ENCODE data around the gene NADSYN1.
A peak's percentile ranks its signal among the peaks of the same experiment; 100 is the strongest.
"Not testable (repeated sequence)": the region's sequence is repeated elsewhere in the genome, so short reads cannot be mapped to it uniquely, and the experiment has no call there.

Gene NADSYN1

GRCh38 chr11:71453037-71453917 lies at the start of gene NADSYN1:
NADSYN1 (plus strand) TSS chr11:71453203; CDS start chr11:71453297, 94 bp downstream.
- peak; percentile 97 for DNase-seq

DNA sequence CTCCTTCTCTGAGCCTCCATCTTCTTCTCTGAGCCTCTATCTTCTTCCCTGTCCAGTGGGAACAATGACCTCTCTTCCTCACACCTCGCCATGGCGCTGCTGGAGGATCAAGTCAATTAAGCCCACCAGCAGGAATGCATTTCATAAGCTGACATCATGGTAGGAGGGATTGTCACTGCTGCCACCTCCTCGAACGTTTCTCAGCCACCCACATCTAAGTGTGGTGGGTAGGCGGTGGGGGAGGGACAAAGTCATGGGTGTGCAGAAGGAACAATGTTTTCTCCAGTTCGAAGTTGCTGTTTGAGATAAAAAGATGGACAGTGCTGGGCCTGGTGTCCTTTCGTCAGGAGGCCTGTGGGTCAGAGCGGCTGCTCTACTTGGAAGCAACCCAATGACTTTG lies 48.8 kb upstream of the NADSYN1 start:
- no peak for DNase-seq

DNA sequence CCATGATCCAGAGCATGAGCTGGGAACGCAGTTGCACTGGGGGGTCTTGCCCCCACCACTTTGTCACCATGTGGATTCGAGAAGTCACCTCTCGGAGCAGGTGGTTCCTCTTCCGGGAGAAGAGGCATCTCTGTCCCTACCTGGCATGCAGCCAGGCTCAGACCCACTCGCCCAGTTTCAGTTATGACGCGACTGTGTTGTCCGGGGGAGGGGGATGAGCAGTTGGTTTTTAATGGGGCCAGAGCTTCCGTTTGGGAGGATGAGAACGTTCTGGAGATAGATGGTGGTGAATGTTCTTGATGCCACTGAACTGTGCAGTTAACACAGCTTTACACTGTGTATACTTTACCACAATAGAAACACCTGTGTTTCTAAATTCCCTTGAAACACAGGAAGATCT lies 46.3 kb upstream of the NADSYN1 start:
- no peak for DNase-seq

- DNase-seq: no peak
Measured at GRCh38 chr11:71407356-71407755, 45.6 kb upstream of the NADSYN1 start.

DNA sequence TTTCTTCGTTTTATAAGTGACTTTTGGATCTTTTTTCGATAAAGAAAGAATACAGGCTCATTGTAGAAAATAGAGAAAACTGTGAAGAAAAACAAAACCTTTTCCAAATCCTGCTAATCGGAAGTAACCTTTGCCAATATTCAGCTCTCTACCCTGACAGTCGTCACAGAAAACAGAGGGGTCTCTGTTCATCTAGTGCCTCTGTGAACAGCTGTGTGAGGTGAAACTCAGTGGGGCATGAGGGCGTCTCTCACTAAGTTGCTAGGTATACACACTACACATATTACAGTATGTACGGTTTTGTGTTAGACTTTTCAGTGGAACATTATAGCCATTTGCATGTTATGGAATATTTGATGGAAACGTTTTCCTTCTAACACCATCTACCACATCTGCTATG lies 44.2 kb upstream of the NADSYN1 start:
- DNase-seq: no peak

DNA sequence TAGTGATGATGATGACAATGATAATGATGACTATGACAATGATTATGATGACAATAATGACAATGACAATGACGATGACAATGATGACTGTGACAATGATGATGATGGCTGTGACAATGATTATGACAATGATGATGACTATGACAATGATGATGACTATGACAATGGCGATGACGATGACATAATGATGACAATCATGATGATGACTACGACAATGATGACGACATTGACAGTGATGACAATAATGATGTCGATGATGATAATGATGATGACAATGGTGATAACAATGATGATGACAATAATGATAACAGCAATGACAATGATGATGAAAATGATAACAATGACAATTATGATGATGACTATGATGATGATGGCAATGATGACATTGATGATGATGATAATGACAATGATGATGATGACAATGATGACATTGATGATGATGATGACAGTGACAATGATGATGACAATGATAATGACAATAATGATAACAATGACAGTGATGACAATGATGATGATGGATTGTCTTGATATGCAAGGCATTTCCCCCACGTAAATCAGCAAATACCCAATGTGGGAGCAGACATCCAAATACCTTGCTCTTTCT lies 42.5 kb upstream of the NADSYN1 start:
- no peak for DNase-seq

- DNase-seq: no peak
Measured at GRCh38 chr11:71414645-71415044, 38.4 kb upstream of the NADSYN1 start.

GRCh38 chr11:71418643-71419042 lies 34.4 kb upstream of the NADSYN1 start:
- no peak for DNase-seq

DNA sequence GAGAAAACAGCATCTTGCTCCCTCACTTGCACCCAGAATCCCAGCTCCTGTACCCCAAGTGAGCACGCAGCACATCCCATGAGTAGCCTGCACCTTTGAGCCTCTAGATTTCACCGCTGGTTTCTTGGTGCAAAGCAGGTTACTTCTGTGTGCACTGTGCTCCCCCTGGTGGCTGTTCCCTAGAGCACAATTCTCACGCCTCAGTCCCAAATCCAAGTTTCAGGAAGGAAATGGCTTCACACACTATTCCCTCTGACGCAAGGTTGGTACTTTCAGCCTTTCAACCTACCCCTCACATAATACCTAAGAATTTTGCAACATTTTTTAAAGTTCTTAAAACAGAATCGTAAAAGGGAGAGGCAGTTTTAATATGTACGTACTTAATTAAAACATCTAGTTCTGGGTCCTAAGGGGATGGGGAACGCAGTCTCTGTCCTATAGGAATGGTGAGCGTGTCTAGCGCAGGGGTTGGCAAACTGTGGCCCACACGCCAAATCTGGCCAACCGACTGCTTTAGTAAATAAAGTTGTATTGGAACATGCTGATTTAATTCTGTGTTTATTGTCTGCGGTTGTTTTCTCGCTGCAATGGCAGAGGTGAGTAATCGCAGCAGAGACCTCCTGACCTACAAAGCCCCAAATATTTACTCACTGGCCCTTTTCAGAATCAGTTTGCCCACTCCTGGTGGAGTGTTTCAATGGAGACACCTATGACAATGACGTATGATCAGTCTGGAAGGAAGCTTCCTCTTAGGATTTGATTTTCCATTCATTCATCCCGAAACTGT lies 32.4 kb upstream of the NADSYN1 start:
- DNase-seq: no peak

GRCh38 chr11:71421392-71421950 lies 31.5 kb upstream of the NADSYN1 start:
- DNase-seq: no peak

DNA sequence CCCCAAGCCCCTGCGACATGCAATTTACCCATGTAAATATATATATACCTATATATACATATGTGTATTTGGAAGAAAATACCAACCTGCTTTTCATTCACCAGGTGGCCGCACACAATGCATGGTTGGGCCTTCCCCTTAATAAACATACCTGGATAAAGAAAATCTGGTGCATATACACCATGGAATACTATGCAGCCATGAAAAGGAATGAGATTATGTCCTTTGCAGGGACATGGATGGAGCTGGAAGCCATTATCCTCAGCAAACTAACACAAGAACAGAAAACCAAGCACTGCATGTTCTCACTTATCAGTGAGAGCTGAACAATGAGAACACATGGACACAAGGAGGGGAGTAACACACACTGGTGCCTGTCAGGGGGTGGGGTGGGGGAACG lies 30.7 kb upstream of the NADSYN1 start:
- DNase-seq: not testable (repeated sequence)

GRCh38 chr11:71423181-71423790 lies 29.7 kb upstream of the NADSYN1 start:
- DNase-seq: no peak

DNA sequence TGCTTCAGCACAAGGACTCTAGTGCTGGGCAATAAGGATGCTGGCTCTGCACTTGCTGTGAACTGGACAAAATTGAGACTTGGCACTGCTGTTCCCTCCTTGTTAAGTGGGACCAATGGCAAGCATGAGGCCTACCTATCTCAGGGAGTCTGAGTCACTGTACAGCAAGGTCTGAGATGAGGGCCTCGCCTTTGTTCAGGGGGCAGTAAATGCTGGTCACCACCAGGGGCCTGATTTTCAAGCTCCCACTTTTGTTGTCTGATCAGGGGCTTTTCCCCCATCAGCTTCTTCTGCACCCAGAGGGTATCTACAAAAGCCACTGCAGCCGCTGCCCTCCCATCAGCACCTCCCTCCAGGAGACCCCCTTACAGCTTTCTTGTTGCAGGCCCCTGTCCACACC lies 27.6 kb upstream of the NADSYN1 start:
- DNase-seq: no peak

GRCh38 chr11:71425860-71426259 lies 27.1 kb upstream of the NADSYN1 start:
- DNase-seq: no peak

- DNase-seq: no peak
Measured at GRCh38 chr11:71426413-71426812, 26.6 kb upstream of the NADSYN1 start.

- no peak for DNase-seq
Measured at GRCh38 chr11:71428861-71429435, 24.1 kb upstream of the NADSYN1 start.

GRCh38 chr11:71429701-71430100 lies 23.3 kb upstream of the NADSYN1 start:
- no peak for DNase-seq

GRCh38 chr11:71430166-71430565 lies 22.8 kb upstream of the NADSYN1 start:
- DNase-seq: no peak

GRCh38 chr11:71431271-71431670 lies 21.7 kb upstream of the NADSYN1 start:
- DNase-seq: no peak

DNA sequence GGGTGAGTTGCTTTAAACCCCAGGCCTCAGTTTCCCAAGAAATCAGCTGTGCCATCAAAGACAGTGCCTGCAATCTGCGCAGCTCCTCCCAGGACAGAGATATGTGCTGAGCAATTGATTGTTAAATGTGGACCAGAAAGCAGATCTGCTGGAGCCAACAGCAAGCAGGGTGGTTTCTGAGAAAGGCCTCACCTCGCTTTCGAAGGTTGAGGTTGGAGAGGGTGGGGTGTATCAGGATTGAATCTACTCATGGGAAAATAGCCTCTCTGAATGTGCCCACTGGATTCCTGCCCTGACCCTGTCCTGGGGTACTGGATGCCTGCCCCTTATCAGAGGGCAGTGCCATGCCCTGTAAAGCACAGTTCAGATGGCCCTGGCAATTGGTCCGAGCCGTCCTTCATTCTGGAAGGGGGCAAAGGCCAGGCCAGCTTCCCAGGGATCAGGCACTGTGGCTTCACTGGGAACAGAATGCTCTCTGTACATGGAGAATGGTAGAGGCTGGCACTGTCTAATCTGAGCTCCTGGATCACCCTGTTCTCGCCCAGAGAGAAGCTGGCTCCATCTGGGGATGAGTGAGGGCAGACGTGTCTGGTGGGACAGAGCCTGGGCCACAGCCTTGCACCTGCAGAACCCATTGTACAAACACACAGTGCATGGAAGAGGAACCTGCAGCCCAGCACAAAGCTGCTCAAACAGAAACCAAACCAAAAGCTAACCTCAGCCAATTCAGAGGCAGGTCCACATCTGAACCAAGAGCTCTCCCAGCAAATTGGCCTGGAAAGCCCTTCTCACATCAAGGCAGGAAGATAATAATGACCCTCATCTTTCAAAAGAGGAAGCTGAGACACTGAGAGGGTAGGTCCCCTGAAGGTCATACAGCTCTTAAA lies 20.0 kb upstream of the NADSYN1 start:
- no peak for DNase-seq

Measured in activated CD8-positive, alpha-beta memory T cell treated with anti-CD3 and anti-CD28 coated beads for 24 hours (primary cell).